A549 (cell line): ENCODE results near the gene UMAD1.

Source experiments
- BHLHE40 ChIP-seq: IDR thresholded peaks from 2 replicates; pipeline ENCODE4 v1.6.1; 2012; ENCODE audit warnings: low read depth, low read length, inconsistent platforms
- CTCF ChIP-seq: fragments of >200 bp; sonication (Bioruptor Twin); formaldehyde crosslinking; IDR thresholded peaks from 3 replicates; pipeline ENCODE4 v1.5.1; 2016
- HDAC2 ChIP-seq: fragments of 200-600 bp; sonication (generic); IDR thresholded peaks from 2 replicates; pipeline ENCODE4 v1.6.1; 2016
- MAFK ChIP-seq: fragments of 450-650 bp; IDR thresholded peaks from 2 replicates; pipeline ENCODE4 v1.6.1; 2014; ENCODE audit not compliant: partially characterized antibody
- MAX ChIP-seq: IDR thresholded peaks from 2 replicates; pipeline ENCODE4 v1.6.1; 2012
- NFE2L2 ChIP-seq: fragments of 150-350 bp; conservative IDR thresholded peaks from 2 replicates; pipeline ENCODE4 v1.6.1; 2014; ENCODE audit warnings: low read length
- PBX3 ChIP-seq: IDR thresholded peaks from 2 replicates; pipeline ENCODE4 v1.6.1; 2012
- PHF8 ChIP-seq: fragments of 200-600 bp; sonication (generic); IDR thresholded peaks from 2 replicates; pipeline ENCODE4 v1.6.1; 2016; ENCODE audit warnings: low read depth, mild to moderate bottlenecking, antibody characterized with exemption, moderate library complexity, borderline replicate concordance
- POLR2A ChIP-seq: IDR thresholded peaks from 2 replicates; pipeline ENCODE4 v1.6.1; 2012; ENCODE audit warnings: mild to moderate bottlenecking, low read length
- RFX5 ChIP-seq: fragments of 450-650 bp; IDR thresholded peaks from 2 replicates; pipeline ENCODE4 v1.7.1; 2014; ENCODE audit warnings: antibody characterized with exemption, mild to moderate bottlenecking, moderate library complexity
- SMC3 ChIP-seq: fragments of >200 bp; sonication (Bioruptor Twin); formaldehyde crosslinking; IDR thresholded peaks from 3 replicates; pipeline ENCODE4 v1.6.1; 2018; ENCODE audit warnings: inconsistent platforms
- TF ChIP-seq, protein P1 (sequence below): fragments of 250-450 bp; sonication (Bioruptor Pico); IDR thresholded peaks from 2 replicates; pipeline ENCODE4 v1.5.0; 2021; ENCODE audit warnings: mild to moderate bottlenecking, moderate library complexity, borderline replicate concordance

DNA sequence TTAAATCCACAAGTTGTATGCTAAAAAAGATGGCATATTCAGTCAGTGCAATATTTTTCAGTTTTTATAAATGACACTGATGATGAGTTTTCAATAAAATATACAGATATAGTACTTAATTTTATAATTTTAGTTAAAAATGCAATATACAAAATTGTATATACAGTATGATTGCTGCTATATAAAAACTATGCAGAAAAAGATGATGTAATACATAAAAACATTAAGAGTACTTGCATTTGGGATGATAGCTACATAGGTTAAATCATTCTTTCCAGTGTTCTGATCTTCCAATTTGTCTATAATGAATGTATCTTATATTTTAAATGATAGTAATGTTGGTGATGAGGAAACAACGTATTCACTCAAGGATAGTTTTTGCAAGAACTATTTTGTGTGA lies 169.8 kb downstream of the UMAD1 start:
- TF ChIP-seq CTCF (no peak), PHF8 (no peak), POLR2A (no peak), RFX5 (no peak), HDAC2 (no peak), MAX (no peak), SMC3 (no peak), MAFK (no peak), PBX3 (no peak), BHLHE40 (no peak), NFE2L2 (no peak)
- TF ChIP-seq, protein P1, sequence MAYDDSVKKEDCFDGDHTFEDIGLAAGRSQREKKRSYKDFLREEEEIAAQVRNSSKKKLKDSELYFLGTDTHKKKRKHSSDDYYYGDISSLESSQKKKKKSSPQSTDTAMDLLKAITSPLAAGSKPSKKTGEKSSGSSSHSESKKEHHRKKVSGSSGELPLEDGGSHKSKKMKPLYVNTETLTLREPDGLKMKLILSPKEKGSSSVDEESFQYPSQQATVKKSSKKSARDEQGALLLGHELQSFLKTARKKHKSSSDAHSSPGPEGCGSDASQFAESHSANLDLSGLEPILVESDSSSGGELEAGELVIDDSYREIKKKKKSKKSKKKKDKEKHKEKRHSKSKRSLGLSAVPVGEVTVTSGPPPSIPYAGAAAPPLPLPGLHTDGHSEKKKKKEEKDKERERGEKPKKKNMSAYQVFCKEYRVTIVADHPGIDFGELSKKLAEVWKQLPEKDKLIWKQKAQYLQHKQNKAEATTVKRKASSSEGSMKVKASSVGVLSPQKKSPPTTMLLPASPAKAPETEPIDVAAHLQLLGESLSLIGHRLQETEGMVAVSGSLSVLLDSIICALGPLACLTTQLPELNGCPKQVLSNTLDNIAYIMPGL (CRISPR knock-in tag): no peak
